ENCODE data around the gene DPP3.
"Not testable (repeated sequence)": the region's sequence is repeated elsewhere in the genome, so short reads cannot be mapped to it uniquely, and the experiment has no call there.

Gene DPP3

DNA sequence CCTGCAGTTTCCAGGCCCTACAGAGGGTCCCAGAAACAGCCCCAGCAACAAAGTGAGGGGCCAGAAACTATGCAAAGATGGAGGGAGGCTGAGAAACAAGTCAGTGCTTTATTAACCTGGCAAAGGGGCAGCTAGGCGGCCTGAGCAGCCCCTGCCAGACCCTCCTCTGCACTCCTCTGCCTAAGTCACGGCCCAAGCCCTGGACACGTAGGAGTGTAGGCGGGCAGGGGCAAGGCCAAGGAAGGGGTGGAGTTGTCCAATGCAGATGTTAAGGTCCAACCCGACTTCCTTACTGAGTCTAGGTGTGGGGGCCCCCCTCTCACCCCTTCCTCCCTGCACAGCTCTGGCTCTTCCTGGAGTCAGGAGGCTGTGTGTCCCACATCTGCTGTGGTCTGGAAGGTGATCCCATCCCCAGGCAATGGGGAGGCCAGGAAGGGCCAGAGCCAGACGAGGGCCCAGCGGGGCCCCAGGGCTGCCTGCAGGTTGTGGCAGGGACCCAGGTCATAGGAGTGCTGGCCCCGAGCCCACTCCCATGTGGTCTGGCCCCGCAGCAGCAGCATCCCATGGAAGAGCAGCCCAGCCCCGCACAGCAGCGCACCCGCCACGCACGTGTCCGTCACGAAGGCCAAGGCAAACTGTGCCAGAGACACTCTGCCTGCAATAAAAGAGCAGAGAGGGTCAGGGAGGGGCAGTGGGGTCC, 59.1 kb downstream of the DPP3 start:
- no peak for DNase-seq

GRCh38 chr11:66539870-66540213, 59.6 kb downstream of the DPP3 start:
- no peak for DNase-seq

DNA sequence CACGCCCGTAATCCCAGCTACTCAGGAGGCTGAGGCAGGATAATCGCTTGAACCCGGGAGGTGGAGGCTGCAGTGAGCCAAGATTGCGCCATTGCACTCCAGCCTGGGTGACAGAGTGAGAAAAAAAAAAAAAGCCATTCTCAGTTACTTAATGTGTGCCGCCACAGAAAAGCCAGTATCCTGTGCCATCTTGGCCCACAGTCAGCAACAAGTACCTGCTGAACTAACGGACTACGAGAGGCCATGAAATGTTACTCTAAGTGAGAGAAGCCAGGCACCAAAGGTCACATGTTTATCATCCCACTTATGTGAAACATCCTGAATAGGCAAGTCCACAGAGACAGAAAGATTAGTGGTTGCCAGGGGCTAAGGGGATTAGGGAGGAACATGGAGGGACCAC, 60.4 kb downstream of the DPP3 start:
- not testable (repeated sequence) for DNase-seq

DNA sequence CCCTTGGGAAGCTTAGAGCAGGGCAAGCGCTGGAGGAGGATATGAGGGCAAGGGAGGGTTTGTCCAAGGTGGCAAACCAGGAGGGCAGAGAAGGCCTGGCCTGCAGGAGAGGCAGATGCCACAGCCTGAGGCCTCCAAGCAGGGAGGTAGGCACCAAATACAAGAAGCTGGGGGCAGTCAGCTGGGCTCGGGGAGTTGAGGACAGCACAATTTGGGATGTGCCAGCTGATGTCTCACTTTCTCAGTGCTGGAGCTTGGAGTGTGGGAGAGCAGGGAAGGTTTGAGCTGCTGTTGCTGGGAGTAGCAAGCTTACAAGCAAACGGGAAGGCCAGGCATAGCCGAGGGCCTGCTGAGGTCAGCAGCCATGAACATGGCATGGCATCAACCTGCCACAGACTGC, 61.7 kb downstream of the DPP3 start:
- no peak for DNase-seq

DNA sequence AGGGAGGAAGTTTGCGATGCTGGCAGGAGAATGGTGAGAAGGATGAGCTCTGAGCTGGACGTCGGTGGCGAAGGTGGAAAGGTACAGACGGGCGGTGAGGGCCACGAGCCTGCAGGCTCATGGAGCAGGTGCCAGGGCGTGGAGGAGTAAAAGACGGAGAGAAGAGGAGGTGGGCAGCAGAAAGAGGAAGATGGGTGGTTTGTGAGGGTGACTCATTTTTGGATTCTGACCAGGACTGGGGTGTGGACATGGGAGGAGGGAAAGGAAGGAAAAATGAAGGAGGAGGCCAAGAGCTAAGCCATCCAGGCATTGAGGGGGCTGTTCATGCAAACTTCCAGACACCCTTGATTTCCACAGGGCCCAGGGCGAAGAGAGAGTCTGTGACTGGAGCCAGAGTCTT, 62.1 kb downstream of the DPP3 start:
- no peak for DNase-seq

DNA sequence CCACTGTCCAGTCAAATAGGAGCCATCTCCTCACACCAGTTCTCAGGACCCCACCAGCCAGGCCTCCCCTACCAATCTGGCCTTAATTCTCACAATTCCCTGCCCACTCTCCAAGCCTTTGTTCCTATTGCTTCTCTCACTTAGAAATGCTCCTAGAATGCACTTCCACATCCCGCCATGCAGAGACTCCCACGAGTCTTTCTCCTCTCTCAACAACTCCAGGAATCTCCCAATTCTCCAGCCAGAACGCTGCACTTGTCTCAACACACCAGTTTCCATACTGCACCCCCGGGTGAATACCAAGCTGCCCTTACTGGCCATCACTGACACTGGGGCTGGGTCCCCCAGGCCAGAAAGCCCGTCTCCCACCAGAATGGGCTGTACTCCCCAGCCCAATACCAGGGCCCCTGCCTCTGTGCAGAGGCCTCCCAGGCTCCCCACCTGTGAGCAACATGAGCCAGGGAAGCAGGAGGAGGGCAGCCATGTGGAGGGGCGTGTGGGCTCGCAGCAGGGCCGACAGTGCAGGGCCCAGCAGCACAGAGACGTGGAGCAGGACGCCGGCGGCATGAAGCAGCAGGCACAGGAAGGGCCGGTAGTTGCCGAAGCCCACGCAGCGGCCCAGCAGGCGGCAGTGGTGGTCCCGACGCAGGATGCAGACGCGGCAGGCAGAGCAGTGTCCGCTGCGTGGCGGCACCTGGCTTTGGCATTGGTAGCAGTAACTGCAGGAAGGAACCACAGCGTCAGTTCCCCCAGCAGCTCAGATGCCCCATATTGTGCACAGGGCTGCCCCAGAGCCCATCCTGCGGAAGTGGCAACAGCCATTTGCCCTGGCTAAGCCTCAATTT, 63.3 kb downstream of the DPP3 start:
- DNase-seq: no peak

- DNase-seq: not testable (repeated sequence)
These were observed 64.7 kb downstream of the DPP3 start for GRCh38 chr11:66544952-66545351.

DNA sequence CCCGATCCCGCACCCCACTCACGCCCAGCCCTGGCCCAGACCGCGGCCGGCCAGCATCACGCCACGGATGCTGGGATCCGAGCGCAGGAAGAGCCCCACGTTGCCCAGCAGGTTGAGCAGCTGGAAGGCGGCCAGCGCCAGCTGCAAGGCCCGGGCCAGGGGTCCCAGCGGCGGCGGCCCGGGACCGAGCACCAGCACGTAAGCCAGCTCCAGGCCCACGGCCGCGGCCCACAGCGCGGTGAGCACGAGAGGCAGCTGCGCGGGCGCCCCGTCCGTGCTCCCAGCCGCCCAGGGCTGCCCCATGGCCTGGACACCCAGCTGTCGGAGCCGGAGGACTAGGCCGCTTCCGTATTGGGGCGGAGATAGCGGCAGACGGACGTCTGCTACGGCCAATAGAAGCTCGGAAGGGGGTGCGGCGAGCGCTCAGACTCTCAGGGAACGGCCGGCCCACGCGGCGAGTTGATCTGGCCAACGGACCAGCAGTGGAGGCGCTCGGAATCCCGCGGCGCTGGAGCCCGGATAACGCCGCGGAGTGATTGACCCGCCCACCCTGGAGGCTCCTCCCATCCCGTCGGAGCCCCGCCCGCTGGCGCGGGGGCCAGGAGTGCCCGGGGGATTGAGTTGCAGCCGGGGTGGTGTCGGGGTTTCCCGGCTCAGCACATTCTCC, 65.6 kb downstream of the DPP3 start, which contains the start of gene ZDHHC24:
ZDHHC24 (minus strand) TSS at position 348 of the 667 bp plus-strand sequence; CDS start at position 303, 45 bp downstream.
- peak; percentile 90 for DNase-seq

DNA sequence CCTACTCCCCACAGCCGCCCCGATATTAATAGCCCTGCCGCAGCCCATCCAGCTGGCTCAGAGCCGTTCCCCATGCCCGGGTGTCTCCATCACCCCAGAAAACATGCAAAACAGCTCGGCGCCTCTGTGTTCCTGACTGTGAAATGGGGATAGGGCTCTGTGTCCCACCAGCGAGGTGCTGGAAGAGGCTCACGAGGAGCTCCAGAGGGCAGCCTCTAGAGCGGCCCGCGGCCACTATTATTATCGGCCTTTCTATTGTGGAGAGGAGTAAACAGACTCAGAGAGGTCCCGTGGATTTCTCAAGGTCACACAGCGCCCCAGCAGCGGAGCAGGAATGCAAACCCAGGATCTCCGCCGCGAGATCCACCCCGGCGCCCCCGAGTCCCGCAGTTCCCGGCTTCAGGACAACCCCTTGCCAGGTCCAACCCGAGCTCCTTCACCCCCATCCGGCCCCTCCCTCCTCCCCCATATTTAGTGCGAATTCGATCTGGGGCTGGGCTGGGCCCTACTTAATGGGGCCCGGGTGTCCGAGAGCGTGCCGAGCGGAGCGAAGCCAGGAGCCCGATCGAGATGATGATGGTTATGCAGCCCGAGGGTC, 66.2 kb downstream of the DPP3 start, which contains the start of gene ACTN3:
ACTN3 (plus strand) TSS at position 536 of the 598 bp plus-strand sequence; CDS start at position 571, 35 bp downstream.
- no peak for DNase-seq

- DNase-seq: peak; percentile 7
These were observed 66.9 kb downstream of the DPP3 start for GRCh38 chr11:66546966-66547661.

- peak; percentile 55 for DNase-seq
These were observed 67.4 kb downstream of the DPP3 start for GRCh38 chr11:66547662-66548009.

DNA sequence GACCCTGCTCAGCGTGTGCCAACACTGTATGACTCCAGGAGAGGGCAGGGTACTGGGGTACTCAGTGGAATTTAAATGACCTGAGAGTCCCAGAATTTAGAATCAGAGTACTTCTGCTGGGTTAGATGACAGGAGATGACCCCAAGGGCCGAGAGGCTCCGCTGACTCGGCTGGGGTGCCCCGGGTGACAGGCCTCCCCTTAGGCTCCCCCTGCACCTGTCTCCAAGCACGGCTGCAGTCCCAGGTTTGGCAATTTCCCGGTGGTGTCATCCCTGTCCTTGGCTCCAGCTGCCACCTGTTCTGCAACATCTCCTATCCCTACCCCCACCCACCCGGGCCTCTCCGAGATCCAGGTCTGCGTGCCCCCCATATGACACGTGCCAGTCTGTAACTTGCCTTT, 67.8 kb downstream of the DPP3 start:
- DNase-seq: peak; percentile 92

- DNase-seq: no peak
These were observed 68.8 kb downstream of the DPP3 start for GRCh38 chr11:66548774-66549630.

DNA sequence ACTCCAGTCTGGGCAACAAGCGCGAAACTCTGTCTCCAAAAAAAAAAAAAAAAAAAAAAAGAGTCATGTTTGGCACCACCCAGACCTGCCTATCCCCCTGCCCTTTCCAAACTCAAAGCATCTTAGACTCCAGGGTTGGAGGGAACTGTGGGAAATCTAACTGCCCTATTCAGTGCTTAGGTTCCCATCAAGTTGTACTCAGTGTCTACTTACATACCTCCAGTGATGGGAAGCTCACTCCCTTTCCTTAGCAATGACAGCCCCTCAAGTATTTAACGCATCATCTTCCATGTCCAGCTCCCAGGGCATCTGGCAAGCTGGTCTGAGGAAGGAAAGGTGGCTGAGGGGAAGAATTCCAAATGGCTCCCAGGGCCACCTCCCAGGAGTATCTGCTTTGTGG, 69.5 kb downstream of the DPP3 start:
- DNase-seq: no peak

- no peak for DNase-seq
These were observed 70.7 kb downstream of the DPP3 start for GRCh38 chr11:66550887-66551286.

DNA sequence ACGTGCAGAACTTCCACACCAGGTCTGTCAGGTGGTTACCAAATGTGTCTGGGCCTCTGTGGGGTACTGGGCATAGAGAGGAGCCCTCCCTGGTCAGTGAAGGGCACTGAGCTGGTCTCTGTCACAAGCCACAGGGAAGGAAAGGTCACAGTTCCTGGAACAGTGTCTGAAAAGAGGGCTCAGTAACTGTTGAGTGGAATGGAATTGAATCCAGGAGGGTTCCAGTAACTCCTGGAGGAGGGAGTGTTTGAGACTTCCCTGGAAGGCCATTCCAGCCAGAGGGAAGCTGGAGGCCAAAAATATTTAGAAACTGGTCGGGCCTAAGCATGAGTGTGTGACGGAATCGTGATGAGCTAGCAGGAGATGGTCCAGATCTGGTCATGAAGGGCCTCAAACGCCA, 74.4 kb downstream of the DPP3 start:
- no peak for DNase-seq

- DNase-seq: no peak
These were observed 75.2 kb downstream of the DPP3 start for GRCh38 chr11:66555416-66555815.

GRCh38 chr11:66556086-66556485, 75.9 kb downstream of the DPP3 start:
- DNase-seq: no peak

GRCh38 chr11:66557733-66558326, 77.6 kb downstream of the DPP3 start:
- DNase-seq: no peak
